ENCODE data around the gene RABGGTA.

Gene RABGGTA

DNA sequence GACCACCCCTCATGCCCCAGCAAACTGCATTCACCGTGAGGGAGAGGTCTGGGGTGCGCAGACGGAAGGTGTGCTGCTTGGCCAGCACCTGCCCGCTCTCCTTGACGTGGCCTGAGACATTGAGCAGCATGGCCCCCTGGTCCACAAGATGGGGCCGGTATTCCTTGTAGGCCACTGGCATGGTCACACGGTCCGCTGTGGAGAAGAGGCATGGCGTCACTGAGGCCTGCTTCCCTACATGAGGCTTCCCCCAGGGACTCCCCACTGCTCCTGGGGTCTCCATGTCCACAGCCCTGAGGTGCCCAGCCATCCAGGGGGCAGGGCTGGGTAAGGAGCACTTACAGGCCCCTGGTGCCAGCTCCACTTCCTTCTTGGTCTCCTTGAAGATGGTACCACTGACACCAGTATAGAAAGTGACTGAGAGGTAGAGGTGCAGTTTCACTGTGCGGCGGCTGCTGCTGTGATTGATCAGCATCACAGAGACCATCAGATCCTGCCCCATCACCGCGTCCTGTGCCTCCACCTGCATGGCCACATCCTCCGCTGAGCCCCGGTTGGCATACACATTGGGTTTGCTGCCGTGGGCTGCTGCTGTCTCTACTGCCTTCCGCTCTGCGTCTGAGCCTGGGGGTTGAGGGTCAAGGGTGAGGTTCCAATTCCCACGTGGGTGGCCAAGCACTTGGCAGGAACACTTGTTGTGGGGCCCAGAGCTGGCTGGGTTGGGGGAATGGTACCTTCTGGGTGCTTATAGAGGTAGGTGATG is 16.6 kb downstream of the RABGGTA start:
- TF ChIP-seq EGR1 (IDR thresholded peaks at IDR 0.05): no peak
- no peak for TF ChIP-seq CREB1 (IDR thresholded peaks at IDR 0.05; ENCODE audit: low read depth)
- TF ChIP-seq TAF1 (IDR thresholded peaks at IDR 0.05; ENCODE audit: low read depth): no peak
- no peak for TF ChIP-seq CEBPB (IDR thresholded peaks at IDR 0.05)
- TF ChIP-seq ZBTB7A (IDR thresholded peaks at IDR 0.05; ENCODE audit: low read depth): no peak
- TF ChIP-seq, protein P1, sequence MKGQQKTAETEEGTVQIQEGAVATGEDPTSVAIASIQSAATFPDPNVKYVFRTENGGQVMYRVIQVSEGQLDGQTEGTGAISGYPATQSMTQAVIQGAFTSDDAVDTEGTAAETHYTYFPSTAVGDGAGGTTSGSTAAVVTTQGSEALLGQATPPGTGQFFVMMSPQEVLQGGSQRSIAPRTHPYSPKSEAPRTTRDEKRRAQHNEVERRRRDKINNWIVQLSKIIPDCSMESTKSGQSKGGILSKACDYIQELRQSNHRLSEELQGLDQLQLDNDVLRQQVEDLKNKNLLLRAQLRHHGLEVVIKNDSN (IDR thresholded peaks at IDR 0.05): no peak
- TF ChIP-seq, protein P2, sequence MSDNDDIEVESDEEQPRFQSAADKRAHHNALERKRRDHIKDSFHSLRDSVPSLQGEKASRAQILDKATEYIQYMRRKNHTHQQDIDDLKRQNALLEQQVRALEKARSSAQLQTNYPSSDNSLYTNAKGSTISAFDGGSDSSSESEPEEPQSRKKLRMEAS (IDR thresholded peaks at IDR 0.05): no peak
- no peak for TF ChIP-seq TEAD4 (IDR thresholded peaks at IDR 0.05)

- no peak for TF ChIP-seq CEBPB (IDR thresholded peaks at IDR 0.05)
- TF ChIP-seq EP300 (IDR thresholded peaks at IDR 0.05; ENCODE audit: borderline replicate concordance): no peak
- TF ChIP-seq TAF1 (IDR thresholded peaks at IDR 0.05; ENCODE audit: low read depth): no peak
- TF ChIP-seq, protein P2 (IDR thresholded peaks at IDR 0.05): no peak
- TF ChIP-seq NFIC (IDR thresholded peaks at IDR 0.05): no peak
- TF ChIP-seq RAD21 (IDR thresholded peaks at IDR 0.05; ENCODE audit: low read depth): no peak
Measured at GRCh38 chr14:24253936-24254335, 17.5 kb downstream of the RABGGTA start.

GRCh38 chr14:24252289-24253124 is 18.9 kb downstream of the RABGGTA start:
- TF ChIP-seq, protein P3, sequence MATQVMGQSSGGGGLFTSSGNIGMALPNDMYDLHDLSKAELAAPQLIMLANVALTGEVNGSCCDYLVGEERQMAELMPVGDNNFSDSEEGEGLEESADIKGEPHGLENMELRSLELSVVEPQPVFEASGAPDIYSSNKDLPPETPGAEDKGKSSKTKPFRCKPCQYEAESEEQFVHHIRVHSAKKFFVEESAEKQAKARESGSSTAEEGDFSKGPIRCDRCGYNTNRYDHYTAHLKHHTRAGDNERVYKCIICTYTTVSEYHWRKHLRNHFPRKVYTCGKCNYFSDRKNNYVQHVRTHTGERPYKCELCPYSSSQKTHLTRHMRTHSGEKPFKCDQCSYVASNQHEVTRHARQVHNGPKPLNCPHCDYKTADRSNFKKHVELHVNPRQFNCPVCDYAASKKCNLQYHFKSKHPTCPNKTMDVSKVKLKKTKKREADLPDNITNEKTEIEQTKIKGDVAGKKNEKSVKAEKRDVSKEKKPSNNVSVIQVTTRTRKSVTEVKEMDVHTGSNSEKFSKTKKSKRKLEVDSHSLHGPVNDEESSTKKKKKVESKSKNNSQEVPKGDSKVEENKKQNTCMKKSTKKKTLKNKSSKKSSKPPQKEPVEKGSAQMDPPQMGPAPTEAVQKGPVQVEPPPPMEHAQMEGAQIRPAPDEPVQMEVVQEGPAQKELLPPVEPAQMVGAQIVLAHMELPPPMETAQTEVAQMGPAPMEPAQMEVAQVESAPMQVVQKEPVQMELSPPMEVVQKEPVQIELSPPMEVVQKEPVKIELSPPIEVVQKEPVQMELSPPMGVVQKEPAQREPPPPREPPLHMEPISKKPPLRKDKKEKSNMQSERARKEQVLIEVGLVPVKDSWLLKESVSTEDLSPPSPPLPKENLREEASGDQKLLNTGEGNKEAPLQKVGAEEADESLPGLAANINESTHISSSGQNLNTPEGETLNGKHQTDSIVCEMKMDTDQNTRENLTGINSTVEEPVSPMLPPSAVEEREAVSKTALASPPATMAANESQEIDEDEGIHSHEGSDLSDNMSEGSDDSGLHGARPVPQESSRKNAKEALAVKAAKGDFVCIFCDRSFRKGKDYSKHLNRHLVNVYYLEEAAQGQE (IDR thresholded peaks at IDR 0.05; ENCODE audit: low read depth): no peak
- TF ChIP-seq ZBTB7A (IDR thresholded peaks at IDR 0.05; ENCODE audit: low read depth) (no peak), CEBPB (IDR thresholded peaks at IDR 0.05) (no peak), YY1 (IDR thresholded peaks at IDR 0.05; ENCODE audit: low read depth) (no peak), EGR1 (IDR thresholded peaks at IDR 0.05) (no peak), TEAD4 (IDR thresholded peaks at IDR 0.05) (no peak), RAD21 (IDR thresholded peaks at IDR 0.05; ENCODE audit: low read depth) (no peak), TCF12 (IDR thresholded peaks at IDR 0.05; ENCODE audit: low read depth) (no peak), NFIC (IDR thresholded peaks at IDR 0.05) (no peak), CREB1 (IDR thresholded peaks at IDR 0.05; ENCODE audit: low read depth) (no peak), TAF1 (IDR thresholded peaks at IDR 0.05; ENCODE audit: low read depth) (no peak), EP300 (IDR thresholded peaks at IDR 0.05; ENCODE audit: borderline replicate concordance) (no peak), FOXM1 (IDR thresholded peaks at IDR 0.05; ENCODE audit: borderline replicate concordance, low read depth) (no peak)
- TF ChIP-seq, protein P2 (IDR thresholded peaks at IDR 0.05): no peak
- TF ChIP-seq, protein P1 (IDR thresholded peaks at IDR 0.05): no peak

DNA sequence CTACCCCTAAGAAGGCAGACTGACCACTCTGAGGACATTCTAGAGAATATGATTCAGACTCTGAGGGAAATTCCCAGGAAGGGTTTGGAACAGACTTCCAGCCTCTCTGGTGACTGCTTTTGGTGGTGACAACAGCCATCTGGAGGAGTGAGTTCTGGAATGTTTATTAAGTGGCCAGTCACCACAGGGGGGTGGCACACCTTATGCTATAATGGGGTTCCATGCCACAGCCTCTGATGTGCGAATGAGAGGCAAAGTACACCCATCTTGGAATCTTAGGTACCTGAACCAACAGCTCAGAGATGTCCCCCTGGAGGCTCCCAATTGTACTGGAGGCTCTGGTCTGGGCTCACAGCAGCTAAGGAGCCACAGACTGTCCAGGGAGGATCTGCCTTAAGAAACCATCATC is 19.5 kb downstream of the RABGGTA start:
- no peak for TF ChIP-seq YY1 (IDR thresholded peaks at IDR 0.05; ENCODE audit: low read depth)
- TF ChIP-seq TEAD4 (IDR thresholded peaks at IDR 0.05): no peak
- TF ChIP-seq EGR1 (IDR thresholded peaks at IDR 0.05): no peak
- TF ChIP-seq, protein P1 (IDR thresholded peaks at IDR 0.05): no peak
- no peak for TF ChIP-seq NFIC (IDR thresholded peaks at IDR 0.05)
- no peak for TF ChIP-seq TCF12 (IDR thresholded peaks at IDR 0.05; ENCODE audit: low read depth)
- no peak for TF ChIP-seq EP300 (IDR thresholded peaks at IDR 0.05; ENCODE audit: borderline replicate concordance)
- TF ChIP-seq ZBTB7A (IDR thresholded peaks at IDR 0.05; ENCODE audit: low read depth): no peak
- TF ChIP-seq CEBPB (IDR thresholded peaks at IDR 0.05): no peak
- TF ChIP-seq, protein P3 (IDR thresholded peaks at IDR 0.05; ENCODE audit: low read depth): no peak
- no peak for TF ChIP-seq FOXM1 (IDR thresholded peaks at IDR 0.05; ENCODE audit: borderline replicate concordance, low read depth)

Measured in Ishikawa (cell line).